ENCODE results near the gene XRCC1.
"Not testable (repeated sequence)": the region's sequence is repeated elsewhere in the genome, so short reads cannot be mapped to it uniquely, and the experiment has no call there.

Gene XRCC1

DNA sequence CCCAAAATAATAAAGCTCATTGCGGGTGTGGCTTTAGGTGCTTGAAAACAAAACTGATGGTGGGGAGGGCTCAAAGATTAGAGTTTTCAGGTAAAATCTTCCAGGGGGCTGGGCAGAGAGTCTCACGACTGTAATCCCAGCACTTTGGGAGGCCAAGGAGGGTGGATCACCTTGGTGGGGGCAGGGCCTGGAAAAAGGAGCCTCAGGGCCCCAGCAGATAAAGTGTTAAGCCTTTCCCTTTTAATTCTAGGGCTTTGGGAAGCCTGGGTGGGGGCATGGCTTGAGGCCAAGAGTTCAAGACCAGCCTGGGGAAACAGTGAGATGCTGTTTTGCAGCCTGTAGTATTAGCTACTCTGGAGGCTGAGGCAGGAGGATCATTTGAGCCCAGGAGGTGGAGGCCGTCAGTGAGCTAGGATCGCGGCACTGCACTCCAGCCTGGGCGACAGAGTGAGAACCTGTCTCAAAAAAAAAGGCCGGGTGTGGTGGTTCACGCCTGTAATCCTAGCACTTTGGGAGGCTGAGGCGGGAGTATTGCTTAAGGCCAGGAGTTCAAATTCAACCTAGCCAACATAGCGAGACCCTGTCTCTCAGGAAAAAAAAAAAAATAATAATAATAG is 18.9 kb upstream of the XRCC1 start:
- TF ChIP-seq, protein P1, sequence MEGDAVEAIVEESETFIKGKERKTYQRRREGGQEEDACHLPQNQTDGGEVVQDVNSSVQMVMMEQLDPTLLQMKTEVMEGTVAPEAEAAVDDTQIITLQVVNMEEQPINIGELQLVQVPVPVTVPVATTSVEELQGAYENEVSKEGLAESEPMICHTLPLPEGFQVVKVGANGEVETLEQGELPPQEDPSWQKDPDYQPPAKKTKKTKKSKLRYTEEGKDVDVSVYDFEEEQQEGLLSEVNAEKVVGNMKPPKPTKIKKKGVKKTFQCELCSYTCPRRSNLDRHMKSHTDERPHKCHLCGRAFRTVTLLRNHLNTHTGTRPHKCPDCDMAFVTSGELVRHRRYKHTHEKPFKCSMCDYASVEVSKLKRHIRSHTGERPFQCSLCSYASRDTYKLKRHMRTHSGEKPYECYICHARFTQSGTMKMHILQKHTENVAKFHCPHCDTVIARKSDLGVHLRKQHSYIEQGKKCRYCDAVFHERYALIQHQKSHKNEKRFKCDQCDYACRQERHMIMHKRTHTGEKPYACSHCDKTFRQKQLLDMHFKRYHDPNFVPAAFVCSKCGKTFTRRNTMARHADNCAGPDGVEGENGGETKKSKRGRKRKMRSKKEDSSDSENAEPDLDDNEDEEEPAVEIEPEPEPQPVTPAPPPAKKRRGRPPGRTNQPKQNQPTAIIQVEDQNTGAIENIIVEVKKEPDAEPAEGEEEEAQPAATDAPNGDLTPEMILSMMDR (IDR thresholded peaks at IDR 0.05; ENCODE audit: low read depth, low read length): no peak
- peak overlapping the region; percentile 71 for H3K4me3 ChIP-seq (ENCODE audit: low read depth, low read length)

DNA sequence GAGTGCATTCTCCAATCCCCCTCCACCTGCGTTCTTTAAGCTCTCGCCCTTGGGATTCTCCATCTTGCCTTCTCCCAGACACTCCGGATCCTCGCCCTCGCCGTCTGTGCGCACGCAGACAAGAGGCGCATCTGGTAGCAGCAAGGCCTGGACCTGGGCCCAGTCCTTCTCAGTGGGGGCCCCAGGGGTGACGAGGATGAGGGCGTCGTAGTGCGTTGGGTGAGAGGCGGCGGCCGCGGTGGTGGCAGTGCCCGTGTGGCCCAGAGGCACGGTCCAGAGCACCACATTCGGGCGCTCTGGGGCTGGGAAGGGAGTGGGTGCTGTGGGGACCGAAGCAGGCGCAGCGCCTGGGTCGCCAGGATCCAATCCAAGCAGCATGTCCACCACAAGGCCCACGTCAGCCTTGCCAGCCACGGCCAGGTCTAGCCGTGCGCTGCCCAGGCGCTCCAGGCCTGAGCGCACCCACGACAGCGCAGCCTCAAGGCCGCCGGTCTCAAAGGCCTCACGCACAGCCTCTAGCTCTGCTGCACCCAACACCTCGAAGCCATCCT is 17.5 kb upstream of the XRCC1 start:
- TF ChIP-seq, protein P1 (IDR thresholded peaks at IDR 0.05; ENCODE audit: low read depth, low read length): no peak
- no peak overlapping the region for H3K4me3 ChIP-seq (ENCODE audit: low read depth, low read length)

DNA sequence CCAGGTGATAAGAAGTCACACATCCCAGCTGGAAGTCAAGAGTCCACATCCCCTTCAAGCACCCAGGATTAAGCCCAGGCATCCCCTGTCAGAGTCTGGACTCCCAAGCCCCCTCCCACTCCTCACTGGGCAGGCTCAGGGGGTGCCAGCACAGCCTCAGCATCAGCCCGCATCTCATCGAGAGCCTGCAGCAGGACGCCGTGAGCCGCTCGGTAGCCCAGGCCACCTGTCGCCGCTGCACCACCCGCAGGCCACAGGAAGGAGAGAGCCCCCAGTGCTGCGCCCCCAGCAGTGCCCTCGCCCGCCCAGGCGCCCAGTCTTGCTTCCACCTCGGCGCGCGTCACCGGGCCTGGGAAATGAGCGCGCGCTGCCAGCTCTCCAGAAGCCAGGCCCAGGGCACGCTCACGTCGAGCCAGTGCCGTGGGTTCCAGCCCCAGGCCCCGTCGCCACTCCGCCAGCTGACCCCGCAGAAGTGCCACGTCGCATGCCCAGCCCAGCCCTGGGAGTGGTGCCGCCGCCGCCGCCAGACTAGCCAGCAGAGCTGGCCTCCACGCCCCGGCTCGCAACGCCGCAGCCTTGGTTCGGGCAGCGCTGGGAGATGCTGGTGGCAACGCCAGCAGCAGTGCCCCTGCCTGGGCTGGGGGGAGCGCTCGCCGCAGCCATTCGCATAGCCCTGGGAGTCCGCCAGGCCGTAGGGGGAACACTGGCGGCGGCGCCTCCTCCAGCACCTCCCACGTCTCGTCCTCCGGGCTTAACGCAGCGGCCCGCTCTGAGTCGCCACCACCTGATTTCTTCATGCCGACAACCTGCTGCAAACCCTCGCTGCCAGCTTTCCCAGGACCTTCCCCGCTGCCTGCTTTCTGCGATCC is 16.8 kb upstream of the XRCC1 start:
- no peak overlapping the region for H3K4me3 ChIP-seq (ENCODE audit: low read depth, low read length)
- TF ChIP-seq, protein P1 (IDR thresholded peaks at IDR 0.05; ENCODE audit: low read depth, low read length): no peak

DNA sequence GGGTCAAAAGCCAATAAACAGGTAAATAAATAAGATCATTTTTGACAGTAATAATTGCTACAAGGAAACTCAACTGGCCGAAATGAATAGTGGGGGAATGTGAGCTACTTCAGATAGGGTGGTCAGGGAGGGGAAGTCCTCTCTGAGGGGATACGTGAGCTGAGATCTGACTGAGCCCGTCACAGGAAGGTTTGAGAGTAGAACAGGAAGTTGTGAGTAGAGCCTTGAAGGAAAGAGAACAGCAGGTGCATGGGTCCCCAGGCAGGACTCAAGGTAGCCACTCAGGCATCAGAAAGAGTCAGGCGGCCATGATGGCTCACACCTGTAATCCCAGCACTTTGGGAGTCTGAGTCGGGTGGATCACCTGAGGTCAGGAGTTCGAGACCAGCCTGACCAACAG is 14.4 kb upstream of the XRCC1 start:
- H3K4me3 ChIP-seq (ENCODE audit: low read depth, low read length): no peak overlapping the region

DNA sequence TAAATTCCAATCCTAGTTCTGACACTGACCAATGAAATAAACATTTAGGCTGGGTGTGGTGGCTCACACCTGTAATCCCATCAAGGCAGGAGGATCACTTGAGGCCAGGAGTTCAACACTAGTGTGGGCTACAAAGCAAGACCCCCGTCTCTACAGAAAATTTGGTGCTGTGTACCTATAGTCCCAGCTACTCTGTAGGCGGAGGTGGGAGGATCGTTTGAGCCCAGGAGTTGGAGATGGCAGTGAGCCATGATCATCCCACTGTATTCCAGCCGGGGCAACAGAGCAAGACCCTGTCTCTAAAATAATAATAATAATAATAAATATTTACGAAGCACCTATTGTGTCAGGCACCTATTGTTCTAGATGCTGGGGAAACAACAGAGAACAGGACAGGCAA is 13.9 kb upstream of the XRCC1 start:
- H3K4me3 ChIP-seq (ENCODE audit: low read depth, low read length): no peak overlapping the region
- TF ChIP-seq, protein P1 (IDR thresholded peaks at IDR 0.05; ENCODE audit: low read depth, low read length): no peak

More for the DNA sequence above, 14.4 kb upstream of the XRCC1 start:
- TF ChIP-seq, protein P1 (IDR thresholded peaks at IDR 0.05; ENCODE audit: low read depth, low read length): no peak

DNA sequence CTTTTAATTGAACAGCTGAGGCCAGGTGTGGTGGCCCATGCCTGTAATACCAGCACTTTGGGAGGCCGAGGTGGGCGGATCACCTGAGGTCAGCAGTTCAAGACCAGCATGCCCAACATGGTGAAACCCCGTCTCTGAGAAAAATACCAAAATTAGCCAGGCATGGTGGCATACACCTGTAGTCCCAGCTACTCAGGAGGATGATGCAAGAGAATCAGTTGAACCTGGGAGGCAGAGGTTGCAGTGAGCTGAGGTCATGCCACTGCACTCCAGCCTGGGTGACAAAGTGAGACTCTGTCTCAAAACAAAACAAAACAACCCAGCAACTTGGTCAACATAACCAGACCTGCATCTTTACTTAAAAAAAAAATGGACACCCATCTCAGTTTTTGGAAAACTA is 11.7 kb upstream of the XRCC1 start:
- not testable (repeated sequence) for H3K4me3 ChIP-seq (ENCODE audit: low read depth, low read length)

DNA sequence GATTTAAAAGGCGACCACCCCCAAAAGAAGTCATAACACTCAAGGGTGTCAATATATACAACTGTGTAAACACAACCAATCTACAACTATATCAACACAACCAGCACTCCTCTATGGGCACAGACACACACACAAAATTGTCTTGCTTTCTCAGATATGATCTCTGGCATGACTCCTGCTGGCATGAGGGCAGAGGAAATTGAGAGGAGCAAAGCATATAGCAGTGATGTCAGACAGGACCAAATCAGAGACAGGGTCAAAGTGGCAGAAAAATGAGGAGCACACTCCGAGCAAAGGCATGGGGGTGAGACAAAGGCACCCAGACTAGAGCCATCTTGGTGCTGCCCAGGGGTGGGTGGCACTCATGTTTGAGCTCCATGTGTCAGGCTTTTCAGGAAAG is 11.0 kb upstream of the XRCC1 start:
- TF ChIP-seq, protein P1 (IDR thresholded peaks at IDR 0.05; ENCODE audit: low read depth, low read length): no peak
- H3K4me3 ChIP-seq (ENCODE audit: low read depth, low read length): no peak overlapping the region
